AG09319 (cell line): ENCODE measurements around the gene GH1.

Source experiments
- DNase-seq: peaks from one replicate; pipeline ENCODE4 v3.0.0-alpha.2; 2010; ENCODE audit warnings: low read depth; ENCODE audit errors: extremely low read depth
- CTCF ChIP-seq: IDR thresholded peaks from 2 replicates; pipeline ENCODE4 v1.5.1; 2011; ENCODE audit warnings: low read depth, mild to moderate bottlenecking, inconsistent platforms, low read length, moderate library complexity

GH1 gene

GRCh38 chr17:63937920-63938319, 19.3 kb upstream of the GH1 start:
- TF ChIP-seq CTCF: no peak
- no peak for DNase-seq

GRCh38 chr17:63937319-63937718, 18.7 kb upstream of the GH1 start:
- TF ChIP-seq CTCF: no peak
- no peak for DNase-seq

GRCh38 chr17:63934183-63935112, 15.8 kb upstream of the GH1 start:
- DNase-seq: no peak
- no peak for TF ChIP-seq CTCF

DNA sequence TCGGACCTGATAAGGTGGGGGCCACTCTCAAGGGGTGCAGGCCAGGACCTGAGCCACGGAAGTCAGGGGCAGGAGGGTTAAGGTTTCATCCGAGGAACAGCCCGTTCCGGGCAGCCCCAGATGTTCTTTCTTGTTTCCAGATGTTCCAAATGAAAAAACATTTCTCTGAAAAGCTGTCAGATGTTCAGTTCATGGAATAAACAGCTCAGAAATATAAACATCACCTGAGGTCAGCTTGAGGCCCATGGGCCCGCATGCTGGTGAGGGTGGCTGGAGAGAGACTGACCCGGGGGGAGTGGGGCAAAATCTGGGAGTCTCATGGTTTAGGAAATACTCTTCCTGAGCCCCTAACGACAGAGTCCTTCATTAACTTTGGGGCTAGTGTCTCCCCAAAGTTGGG, 15.0 kb upstream of the GH1 start:
- DNase-seq: no peak
- no peak for TF ChIP-seq CTCF

GRCh38 chr17:63932721-63933120, 14.1 kb upstream of the GH1 start:
- DNase-seq: no peak
- no peak for TF ChIP-seq CTCF

DNA sequence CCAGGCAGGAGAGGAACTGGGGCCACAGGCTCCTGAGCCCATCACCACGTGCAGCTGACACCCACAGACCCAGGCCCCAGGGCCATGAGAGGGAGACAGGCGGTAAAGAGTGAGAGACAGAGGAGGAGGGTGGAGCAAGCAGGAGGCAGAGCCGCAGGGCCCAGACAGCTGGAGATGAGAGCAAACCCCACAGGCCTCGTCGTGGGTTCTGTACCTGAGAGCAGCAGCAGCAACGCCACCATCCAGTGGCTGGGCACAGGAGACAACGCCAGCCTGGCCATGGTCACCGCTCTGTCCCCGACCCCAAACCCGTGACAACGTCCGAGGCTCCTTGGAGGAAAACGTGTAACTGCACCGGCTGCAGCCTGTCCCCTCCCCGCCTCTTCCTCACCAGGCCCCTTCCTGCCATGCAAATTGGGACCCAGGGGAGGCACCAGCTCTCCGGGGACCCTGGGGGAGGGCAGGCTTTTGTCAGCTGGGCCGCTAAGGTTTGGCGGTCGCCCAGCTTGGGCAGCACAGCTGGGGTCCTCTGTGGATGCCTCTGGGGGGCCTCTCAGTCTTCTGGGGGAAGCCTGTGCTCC, 13.4 kb upstream of the GH1 start, which contains the start of gene CD79B:
CD79B (minus strand) TSS at position 351 of the 581 bp plus-strand sequence; CDS start at position 281, 70 bp downstream.
- DNase-seq: no peak
- TF ChIP-seq CTCF: no peak

- no peak for TF ChIP-seq CTCF
- no peak for DNase-seq
Measured at GRCh38 chr17:63930951-63931575, 12.4 kb upstream of the GH1 start.
